Measurements from ENCODE around the gene CFAP299.

- TF ChIP-seq SPI1 (IDR thresholded peaks at IDR 0.05; ENCODE audit: low read depth, low read length) (no peak), POLR2A (IDR thresholded peaks at IDR 0.05; ENCODE audit: low read depth, low read length) (no peak), PAX5 (IDR thresholded peaks at IDR 0.05; ENCODE audit: insufficient read depth, low read length, severe bottlenecking) (no peak)
These were observed 415.7 kb downstream of the CFAP299 start for GRCh38 chr4:80751200-80751599.

Data from GM12891 (cell line).